NCI-H69 (cell line): ENCODE results near the gene GAREM1.
"Not testable (repeated sequence)": the region's sequence is repeated elsewhere in the genome, so short reads cannot be mapped to it uniquely, and the experiment has no call there.

Experiments
- DNase-seq: peaks from one replicate; lab custom pipeline; 2025; lab: John Stamatoyannopoulos, UW

Gene GAREM1

DNA sequence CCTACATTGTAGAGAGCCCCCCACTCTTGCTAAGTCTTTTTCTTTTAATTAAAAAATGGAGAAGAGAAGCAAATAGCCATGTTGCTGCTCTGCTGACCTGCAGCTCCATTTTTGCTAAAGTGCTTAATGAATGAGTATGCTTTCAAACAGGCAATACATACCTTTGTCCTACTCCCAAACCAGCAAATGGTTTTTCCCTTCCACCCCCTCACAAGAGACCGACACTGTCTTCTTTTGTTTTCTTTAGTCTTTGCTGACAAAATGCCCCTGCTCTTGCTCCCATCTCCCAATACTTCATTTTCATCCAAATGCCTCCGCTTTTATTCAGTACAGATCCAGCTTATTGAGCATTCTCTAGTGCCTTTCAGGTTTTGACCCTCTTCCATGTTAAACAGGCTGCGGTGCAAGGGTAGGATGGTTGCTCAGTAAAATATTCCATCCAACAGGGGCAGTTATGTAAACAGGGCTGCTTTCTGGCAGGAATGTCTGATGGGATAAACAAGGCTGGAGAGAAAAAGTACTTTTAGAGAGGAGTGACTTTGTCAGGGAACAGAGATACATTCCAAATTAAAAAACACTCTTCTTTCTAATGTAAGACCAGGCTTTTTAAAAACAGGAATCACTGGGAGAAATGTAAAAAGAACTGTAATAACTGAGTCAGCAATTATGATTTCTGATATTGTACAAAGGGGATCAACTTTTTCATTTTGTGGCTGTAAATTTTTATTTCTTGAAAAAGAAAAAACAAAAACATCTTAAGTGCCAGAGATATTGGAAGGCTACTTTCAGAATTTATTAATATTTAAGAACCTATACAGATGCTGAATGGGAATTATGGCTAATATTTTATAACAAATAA lies 144.0 kb downstream of the GAREM1 start:
- no peak for DNase-seq

DNA sequence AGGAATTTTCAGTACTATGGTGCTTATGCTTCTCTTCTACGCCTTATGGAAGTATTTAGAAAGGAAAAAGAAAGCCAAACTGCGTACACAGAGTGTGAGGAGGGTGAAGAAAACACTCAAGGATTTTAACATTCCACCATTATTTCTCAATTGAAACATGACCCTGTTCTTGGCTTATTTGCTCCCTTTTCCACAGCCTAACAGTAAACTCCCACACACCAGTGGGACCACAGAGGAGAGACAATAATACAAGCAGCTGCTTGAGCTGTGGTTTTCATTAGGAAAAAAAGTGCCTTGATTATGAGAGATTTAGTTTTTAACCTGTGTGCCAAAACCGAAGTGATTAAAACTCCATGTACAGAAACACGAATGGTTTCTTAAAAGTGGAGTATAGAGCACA lies 146.5 kb downstream of the GAREM1 start:
- no peak for DNase-seq

DNA sequence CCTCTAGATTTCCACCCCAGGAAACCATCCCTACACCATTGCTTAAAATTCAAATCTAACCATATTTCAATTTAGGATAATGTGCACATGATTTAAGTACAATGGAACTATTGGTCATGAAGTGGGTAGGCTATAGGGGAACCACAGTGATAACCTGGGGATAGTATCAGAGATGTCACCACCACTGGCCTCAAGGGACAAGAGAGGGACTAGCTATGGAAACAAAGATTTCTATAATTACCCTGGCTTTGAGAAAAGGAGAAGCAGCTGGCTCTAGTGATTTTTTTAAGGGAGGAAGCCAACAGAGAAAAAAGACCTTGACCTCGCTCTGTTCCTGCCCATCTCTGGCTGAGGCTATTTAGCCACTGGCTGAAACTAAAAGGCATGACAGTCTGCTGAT lies 148.9 kb downstream of the GAREM1 start:
- DNase-seq = peak; percentile 79

DNA sequence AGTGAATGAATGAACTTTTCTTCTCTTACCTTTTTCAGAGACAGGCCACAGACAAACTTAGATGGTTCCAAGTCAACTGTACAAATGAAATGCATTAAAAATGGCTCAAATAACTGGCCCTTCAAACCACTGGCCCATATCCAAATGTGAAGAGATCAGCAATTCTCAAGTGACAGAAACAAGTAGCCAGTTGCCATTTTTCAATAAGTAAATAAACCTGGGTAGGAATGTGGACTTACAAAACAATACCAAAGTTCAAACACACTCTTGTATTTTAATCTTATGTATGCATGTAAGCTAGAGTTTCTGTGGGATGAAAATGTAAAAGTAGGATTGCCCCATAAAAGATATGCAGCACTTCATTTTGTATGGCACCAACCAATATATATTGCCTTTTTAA lies 151.6 kb downstream of the GAREM1 start:
- no peak for DNase-seq

- no peak for DNase-seq
Measured at GRCh38 chr18:32318581-32318980, 152.1 kb downstream of the GAREM1 start.

- DNase-seq = no peak
Measured at GRCh38 chr18:32317651-32318050, 153.0 kb downstream of the GAREM1 start.

DNA sequence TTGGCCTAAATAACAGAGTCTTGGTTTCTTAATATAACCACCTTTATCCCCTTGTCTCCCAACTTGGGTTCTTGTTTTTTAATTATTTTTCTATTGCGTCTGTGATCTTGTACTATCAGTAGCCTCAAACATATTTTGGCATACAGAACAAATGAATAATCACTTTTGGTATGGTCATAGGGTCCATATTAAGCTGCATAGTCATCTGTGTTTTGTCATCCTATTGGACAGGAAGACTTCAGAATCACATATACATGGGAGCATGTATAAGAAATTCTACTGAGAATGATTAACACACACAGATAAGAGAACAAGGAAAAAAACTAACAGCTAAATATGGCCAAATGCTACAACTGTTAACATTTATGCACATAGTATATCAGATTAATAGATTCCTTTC lies 154.8 kb downstream of the GAREM1 start:
- no peak for DNase-seq

DNA sequence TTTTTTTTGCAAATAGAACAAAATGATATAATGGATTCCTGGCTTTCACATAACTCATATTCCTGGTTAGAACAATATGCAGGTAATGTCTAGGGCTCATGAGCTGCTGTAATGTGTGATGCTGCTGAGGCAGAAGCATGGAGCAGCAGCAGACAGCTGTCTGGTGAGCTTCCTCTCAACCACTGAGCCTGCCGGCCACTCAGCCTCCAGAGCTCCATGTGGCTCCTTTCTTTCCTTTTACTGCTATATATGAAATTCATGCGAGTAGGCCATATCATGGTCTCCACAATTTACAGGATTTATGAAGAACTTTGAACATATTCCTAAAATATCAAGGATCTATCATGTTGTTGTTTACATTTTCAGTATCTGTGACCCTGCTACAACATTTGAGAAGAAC lies 159.9 kb downstream of the GAREM1 start:
- peak; percentile 29 for DNase-seq

DNA sequence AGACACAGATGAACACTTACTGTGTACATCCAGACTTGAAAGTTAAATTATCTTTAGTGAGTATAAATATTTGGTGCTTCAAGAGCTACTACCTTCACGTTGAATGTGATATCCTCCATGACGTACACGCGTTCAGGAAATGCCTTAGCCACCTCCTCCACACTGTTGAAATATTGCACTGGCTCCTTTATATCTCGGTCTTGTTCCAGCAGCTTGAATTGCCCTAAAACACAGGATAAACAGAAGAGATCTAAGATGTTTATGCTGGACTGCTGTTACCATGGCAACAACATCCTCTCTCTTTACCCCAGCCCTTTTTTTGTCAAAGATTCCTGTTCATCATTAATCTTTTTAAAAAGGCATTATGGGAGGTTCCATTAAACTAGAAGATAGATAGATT lies 160.6 kb downstream of the GAREM1 start:
- DNase-seq = no peak

DNA sequence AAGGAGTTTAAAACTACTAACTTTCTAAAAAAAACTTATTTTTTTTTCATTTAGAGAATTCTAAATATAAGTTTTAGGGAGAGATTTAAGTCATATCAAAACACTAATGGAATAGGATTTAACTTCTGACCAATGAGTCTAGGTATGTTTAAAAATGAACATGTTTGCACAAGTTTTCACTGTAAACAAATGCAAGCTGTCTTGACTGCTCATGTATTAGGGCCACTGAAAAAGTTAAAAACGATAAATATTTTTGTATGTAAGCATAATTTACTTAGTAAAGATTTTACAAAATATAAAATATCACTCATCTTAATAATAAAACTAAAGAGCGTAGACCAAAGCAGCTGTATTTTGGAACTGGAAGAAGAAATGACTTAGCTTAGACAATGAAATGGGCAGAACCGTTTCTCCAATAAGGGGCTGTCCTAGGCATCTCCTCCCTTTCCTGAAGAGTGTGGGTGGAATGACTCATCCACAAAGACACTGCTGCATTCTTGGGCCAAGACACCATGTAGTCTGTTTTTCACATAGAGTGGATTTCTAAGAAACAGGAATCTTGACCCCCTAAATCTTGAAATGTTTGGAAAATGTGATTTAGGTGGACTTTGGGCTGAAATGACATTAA lies 162.1 kb downstream of the GAREM1 start:
- peak; percentile 41 for DNase-seq

DNA sequence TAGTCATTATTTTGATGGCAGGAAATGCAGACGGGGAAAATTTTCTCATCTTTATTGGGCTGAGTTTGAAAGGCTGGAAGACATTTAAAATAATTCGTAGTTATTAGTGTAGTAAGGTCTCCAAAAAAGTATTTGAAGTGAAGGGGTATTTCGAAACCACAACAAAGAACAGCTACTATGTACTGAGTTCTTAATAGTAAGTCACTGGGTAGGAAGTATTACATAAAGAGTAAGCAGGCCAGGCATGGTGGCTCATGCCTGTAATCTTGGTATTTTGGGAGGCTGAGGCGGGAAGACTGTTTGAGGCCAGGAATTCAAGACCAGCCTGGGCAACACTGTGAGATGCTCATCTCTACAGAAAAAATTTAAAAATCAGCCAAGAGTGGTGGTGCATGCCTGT lies 167.3 kb downstream of the GAREM1 start:
- no peak for DNase-seq

DNA sequence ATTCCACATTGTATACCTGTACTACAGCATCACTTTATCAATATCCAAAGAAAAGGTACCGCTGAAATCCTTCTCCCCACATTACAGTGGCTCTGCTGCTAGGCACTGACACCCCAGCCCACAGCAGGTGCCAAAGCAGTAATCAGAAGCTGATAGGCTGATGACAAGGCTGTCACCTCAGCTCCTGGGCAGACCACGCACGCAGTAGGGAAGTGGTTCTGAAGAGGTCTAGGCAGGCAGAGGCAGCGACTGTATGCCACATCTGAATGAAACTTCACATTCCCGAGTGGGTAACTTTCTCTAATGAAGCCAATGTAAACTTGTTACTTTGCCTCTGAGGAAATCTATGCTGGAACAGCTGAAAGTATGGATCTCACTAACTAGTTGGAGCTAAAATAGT lies 167.9 kb downstream of the GAREM1 start:
- DNase-seq = no peak

- DNase-seq = peak; percentile 34
Measured at GRCh38 chr18:32301976-32302743, 168.5 kb downstream of the GAREM1 start.

- DNase-seq = no peak
Measured at GRCh38 chr18:32301361-32301760, 169.3 kb downstream of the GAREM1 start.

DNA sequence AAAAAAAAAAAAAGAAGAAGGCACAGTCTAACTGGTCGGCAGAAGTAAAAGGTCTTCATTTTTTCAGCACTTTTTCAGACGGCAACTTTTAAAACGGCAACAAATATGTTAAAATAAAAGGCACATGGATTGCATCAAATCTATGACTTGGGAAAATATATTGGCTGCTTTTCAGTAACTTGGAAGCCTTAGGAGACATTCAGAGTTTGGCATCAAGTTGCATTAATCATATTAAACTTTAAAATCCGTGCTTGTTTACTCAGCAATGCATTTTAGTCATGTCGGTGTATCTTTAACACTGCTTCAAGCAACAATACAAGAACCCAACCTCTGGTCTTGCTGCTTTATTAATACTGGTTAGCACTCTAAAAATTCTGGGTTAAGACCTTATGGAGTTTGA lies 169.8 kb downstream of the GAREM1 start:
- DNase-seq = no peak

DNA sequence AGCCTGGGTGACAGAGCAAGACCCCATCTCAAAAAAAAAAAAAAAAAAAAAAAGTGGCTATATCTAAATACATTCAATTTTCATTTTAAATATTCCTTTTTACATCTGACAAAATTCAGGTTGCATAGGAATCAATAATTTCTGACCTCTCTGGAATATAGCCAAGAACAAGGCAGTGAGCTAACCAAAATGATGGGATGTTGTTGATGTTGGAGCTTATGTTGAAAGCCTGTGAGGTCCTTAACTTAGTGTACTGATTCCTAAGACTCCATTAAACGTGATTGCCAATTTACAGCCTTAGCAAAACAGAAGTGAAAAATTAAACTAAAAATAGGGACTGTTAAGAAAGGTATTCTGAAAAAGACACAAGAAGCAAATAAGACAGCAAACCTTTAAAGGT lies 171.2 kb downstream of the GAREM1 start:
- DNase-seq = peak; percentile 75

GRCh38 chr18:32298171-32298667 lies 172.5 kb downstream of the GAREM1 start:
- DNase-seq = peak; percentile 84

- DNase-seq = no peak
Measured at GRCh38 chr18:32297579-32298170, 173.0 kb downstream of the GAREM1 start.

GRCh38 chr18:32296851-32297250 lies 173.8 kb downstream of the GAREM1 start:
- DNase-seq = peak; percentile 48

DNA sequence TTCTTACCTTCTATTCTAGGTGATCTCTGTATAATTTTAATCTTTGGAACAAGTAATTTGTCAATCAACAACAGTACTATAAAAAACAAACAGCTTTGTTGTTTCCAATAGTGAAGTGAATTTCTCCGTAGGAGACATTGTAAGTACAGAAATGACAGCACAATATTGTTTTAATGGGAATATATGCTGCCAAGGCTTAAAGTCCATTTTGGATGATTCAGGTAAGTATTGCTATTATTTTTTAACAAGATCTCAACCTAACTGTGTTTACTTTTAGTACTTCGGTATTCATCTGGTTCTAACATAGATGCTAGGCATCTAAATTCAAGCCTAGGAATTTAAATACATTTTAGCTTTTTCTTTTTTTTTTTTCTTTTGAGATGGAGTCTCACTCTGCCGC lies 175.1 kb downstream of the GAREM1 start:
- DNase-seq = no peak

DNA sequence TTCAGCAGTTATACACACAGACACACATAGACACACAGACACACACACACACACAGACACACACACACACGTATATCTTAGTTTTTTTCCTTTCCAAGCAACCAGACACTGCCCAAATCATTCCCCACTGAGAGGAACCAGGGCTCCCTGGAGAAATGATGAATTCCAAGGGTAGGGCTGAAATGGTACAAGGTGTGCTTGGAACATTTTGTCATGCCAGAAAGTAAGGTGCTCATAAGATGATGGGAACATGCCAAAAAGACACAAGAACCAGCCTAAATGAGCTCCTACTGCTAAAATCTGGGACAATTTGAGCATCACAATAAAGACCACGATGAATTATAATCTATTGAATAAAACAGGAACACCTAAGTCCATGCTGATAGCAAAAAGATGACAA lies 177.6 kb downstream of the GAREM1 start:
- DNase-seq = peak; percentile 39

DNA sequence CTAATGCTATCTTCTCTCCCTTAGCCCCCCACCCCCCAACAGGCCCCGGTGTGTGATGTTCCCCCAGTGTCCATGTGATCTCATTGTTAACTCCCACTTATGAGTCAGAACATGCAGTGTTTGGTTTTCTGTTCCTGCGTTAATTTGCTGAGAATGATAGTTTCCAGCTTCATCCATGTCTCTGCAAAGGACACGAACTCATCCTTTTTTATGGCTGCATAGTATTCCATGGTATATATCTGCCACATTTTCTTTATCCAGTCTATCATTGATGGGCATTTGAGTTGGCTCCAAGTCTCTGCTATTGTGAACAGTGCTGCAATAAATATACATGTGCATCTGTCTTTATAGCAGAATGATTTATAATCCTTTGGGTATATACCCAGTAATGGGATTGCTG lies 179.1 kb downstream of the GAREM1 start:
- not testable (repeated sequence) for DNase-seq
